Measurements from ENCODE around the gene OTOP2.

- no peak for TF ChIP-seq CTCF (IDR thresholded peaks at IDR 0.05)
- TF ChIP-seq POLR2A (IDR thresholded peaks at IDR 0.05): no peak
These were observed 44.8 kb upstream of the OTOP2 start for GRCh38 chr17:74879308-74879707.
